Measurements from ENCODE around the gene NUDT1. TPM values are rescaled to one million over a fixed set of nuclear protein-coding genes. Genes with fewer than 3 reads are reported as not detected.

The NUDT1 gene
- total RNA-seq, 1 experiment from 2014 or later = 47.4 TPM

DNA sequence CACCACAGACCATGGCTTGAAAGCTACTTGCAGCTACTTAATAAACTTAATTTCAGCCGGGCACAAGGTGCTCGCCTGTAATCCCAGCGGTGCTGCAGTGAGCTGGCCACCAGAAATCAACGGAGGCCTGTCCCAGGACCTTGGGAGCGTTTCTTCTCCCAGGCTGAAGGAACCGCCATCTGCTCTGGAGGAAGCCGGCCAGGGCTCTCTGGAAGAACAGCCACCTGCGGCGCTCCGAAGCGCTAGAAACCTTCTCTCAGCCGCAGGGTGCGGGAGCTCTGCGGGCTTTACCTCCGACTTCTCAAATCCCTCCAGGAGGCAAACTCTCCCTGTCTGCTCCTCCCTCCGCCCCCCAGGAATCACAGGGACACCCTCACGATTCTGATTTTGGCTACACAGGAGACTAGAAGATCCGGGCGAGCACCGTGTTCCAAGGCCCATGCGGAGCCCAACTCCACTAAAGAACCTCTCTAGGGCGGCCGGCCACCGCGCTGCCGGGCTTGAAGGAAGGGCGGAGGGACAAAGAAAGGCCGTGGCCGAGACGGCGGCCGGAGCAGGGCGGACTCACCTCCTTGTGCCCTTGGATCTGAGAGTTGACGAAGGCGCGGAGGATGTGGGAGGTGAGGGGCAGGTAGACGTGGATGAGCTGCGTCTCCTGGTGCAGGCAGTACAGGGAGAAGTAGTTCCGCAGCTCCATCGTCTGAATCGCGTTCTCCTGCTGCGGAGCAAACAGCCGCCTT, 14.4 kb downstream of the NUDT1 start (continued):
- TF ChIP-seq EGR1 (IDR thresholded peaks at IDR 0.05; ENCODE audit: low read depth) = no peak
- no peak for TF ChIP-seq SIN3A (IDR thresholded peaks at IDR 0.05; ENCODE audit: low read depth)

GRCh38 chr7:2257046-2257551, 15.1 kb downstream of the NUDT1 start:
- no peaks in the 10 kb centered on the region for H3K9me3 ChIP-seq (ENCODE audit: control insufficient read depth in 1 of 2, insufficient read depth in 1 of 2, low read depth in 1 of 2, low read length in 2 of 2)
- TF ChIP-seq, protein P1, sequence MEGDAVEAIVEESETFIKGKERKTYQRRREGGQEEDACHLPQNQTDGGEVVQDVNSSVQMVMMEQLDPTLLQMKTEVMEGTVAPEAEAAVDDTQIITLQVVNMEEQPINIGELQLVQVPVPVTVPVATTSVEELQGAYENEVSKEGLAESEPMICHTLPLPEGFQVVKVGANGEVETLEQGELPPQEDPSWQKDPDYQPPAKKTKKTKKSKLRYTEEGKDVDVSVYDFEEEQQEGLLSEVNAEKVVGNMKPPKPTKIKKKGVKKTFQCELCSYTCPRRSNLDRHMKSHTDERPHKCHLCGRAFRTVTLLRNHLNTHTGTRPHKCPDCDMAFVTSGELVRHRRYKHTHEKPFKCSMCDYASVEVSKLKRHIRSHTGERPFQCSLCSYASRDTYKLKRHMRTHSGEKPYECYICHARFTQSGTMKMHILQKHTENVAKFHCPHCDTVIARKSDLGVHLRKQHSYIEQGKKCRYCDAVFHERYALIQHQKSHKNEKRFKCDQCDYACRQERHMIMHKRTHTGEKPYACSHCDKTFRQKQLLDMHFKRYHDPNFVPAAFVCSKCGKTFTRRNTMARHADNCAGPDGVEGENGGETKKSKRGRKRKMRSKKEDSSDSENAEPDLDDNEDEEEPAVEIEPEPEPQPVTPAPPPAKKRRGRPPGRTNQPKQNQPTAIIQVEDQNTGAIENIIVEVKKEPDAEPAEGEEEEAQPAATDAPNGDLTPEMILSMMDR (IDR thresholded peaks at IDR 0.05 in 2 of 3, conservative IDR thresholded peaks at IDR 0.05 in 1 of 3; ENCODE audit: borderline replicate concordance in 1 of 3, insufficient read depth in 1 of 3, low read depth in 2 of 3, low read length in 2 of 3) = no peak
- no peak for TF ChIP-seq ELF1 (IDR thresholded peaks at IDR 0.05; ENCODE audit: borderline replicate concordance, low read depth)
- TF ChIP-seq CBX3 (IDR thresholded peaks at IDR 0.05; ENCODE audit: low read depth) = no peak
- TF ChIP-seq SP1 (IDR thresholded peaks at IDR 0.05; ENCODE audit: low read depth) = no peak
- TF ChIP-seq CEBPB (IDR thresholded peaks at IDR 0.05; ENCODE audit: low read depth) = no peak
- TF ChIP-seq EZH2phosphoT487 (IDR thresholded peaks at IDR 0.05; ENCODE audit: borderline replicate concordance) = no peak
- TF ChIP-seq ZNF274 (IDR thresholded peaks at IDR 0.05; ENCODE audit: low read depth, low read length) = no peak
- TF ChIP-seq ATF3 (IDR thresholded peaks at IDR 0.05) = no peak
- TF ChIP-seq POLR2A (IDR thresholded peaks at IDR 0.05; ENCODE audit: borderline replicate concordance, extremely low read depth, insufficient read depth, insufficient read length) = no peak
- no peak for TF ChIP-seq SIN3A (IDR thresholded peaks at IDR 0.05; ENCODE audit: low read depth)
- no peak for TF ChIP-seq ZBTB33 (IDR thresholded peaks at IDR 0.05; ENCODE audit: extremely low read depth, insufficient replicate concordance, low read length)
- TF ChIP-seq YY1 (IDR thresholded peaks at IDR 0.05; ENCODE audit: extremely low read depth, insufficient replicate concordance, low read depth, low read length) = no peak
- no peak for TF ChIP-seq SRF (IDR thresholded peaks at IDR 0.05; ENCODE audit: low read depth)
- no peak for TF ChIP-seq POLR2AphosphoS5 (IDR thresholded peaks at IDR 0.05; ENCODE audit: low read depth, low read length)
- BruUV-seq (replicated peaks) = no TSS peak
- no peak overlapping the region for H3K27ac ChIP-seq (ENCODE audit: low read depth, low read length)
- H3K4me2 ChIP-seq (ENCODE audit: low read length) = no peak overlapping the region
- no peak overlapping the region for H3K4me3 ChIP-seq (replicated peaks in 1 of 2; ENCODE audit: low read depth in 1 of 2, low read length in 2 of 2)
- ATAC-seq = no peak
- intact Hi-C loops (cut with micrococcal nuclease) = no loop called here
- no peaks in the 10 kb centered on the region for H3K9me2 ChIP-seq (ENCODE audit: insufficient read depth)
- no peak overlapping the region for H3K9ac ChIP-seq (ENCODE audit: low read length)
- no peaks in the 10 kb centered on the region for H4K20me1 ChIP-seq (ENCODE audit: insufficient read depth)
- peaks cover 6 to 15% of the 10 kb centered on the region in 2 experiments; a peak in 3 of 4 replicates for H3K4me1 ChIP-seq (ENCODE audit: control insufficient read depth in 1 of 2, insufficient read depth in 2 of 2, low read length in 2 of 2)
- ChIA-PET RAD21 (ENCODE audit: low non-redundant PET in 1 of 2, low total read pairs in 2 of 2, uncharacterized antibody in 2 of 2, unreplicated experiment in 2 of 2) (no interaction called here), CTCF (no interaction called here), POLR2A (no interaction called here)
- no peaks in the 10 kb centered on the region for H3K79me2 ChIP-seq (ENCODE audit: insufficient read depth, low read length)
- no peaks in the 10 kb centered on the region for H3K27me3 ChIP-seq (ENCODE audit: insufficient read depth, low read length)
- H2AFZ ChIP-seq (ENCODE audit: low read depth, low read length, poor library complexity, severe bottlenecking) = no peak overlapping the region
- DNase-seq (ENCODE audit: low read depth, low spot score) = no peak
- no peaks in the 10 kb centered on the region for H3K36me3 ChIP-seq (ENCODE audit: control insufficient read depth in 1 of 2, insufficient read depth in 2 of 2, low read length in 2 of 2)
